SW480 (cell line): ENCODE data around the gene GAREM1.
"Not testable (repeated sequence)": the region's sequence is repeated elsewhere in the genome, so short reads cannot be mapped to it uniquely, and the experiment has no call there.

Experiments
- DNase-seq: peaks from one replicate; pipeline ENCODE4 v3.0.0-alpha.2; 2016; ENCODE audit warnings: low spot score

Gene GAREM1

GRCh38 chr18:32368170-32368569, 102.5 kb downstream of the GAREM1 start:
- DNase-seq, result no peak

GRCh38 chr18:32366586-32367538, 103.8 kb downstream of the GAREM1 start:
- DNase-seq, result no peak

DNA sequence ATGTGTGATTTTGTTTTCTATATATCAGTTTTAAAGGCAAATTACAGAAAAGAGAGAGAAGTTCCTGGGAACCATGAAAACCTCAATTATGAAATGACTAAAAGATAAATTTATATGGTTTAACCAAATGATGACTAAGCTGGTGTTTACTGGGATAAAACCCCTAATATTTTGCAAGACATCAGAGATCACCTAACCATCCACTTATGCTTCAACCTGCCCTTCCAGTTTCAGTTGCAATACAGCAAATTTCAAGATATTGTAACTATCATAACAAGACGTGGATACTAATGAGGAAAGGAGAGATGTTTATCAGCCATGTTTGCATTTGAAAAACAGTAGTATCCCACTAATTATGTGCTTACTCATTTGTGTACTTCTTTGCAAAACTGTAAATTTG, 108.2 kb downstream of the GAREM1 start:
- DNase-seq, result no peak

- DNase-seq, result no peak
Measured at GRCh38 chr18:32360682-32361345, 109.9 kb downstream of the GAREM1 start.

DNA sequence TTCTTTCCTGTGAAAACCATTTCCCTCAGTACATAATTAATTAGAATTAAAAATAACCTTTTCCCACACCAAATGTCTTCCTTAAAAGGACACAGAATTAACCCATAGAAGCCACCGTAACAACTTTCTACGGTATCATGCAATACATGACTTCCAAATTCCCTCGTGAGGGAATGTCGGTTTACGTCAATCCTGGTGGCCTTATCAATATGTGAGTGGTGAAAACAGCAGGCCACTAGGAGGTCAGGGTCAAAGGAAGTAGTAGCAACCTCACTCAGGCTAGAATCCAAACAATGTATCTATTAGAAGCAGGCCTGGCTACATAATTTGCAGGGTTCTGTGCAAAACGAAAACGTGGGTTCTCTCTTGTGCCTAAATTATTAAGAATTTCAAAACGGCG, 112.2 kb downstream of the GAREM1 start:
- DNase-seq, result no peak

- DNase-seq, result no peak
Measured at GRCh38 chr18:32358075-32358474, 112.6 kb downstream of the GAREM1 start.

- no peak for DNase-seq
Measured at GRCh38 chr18:32355896-32356295, 114.8 kb downstream of the GAREM1 start.

DNA sequence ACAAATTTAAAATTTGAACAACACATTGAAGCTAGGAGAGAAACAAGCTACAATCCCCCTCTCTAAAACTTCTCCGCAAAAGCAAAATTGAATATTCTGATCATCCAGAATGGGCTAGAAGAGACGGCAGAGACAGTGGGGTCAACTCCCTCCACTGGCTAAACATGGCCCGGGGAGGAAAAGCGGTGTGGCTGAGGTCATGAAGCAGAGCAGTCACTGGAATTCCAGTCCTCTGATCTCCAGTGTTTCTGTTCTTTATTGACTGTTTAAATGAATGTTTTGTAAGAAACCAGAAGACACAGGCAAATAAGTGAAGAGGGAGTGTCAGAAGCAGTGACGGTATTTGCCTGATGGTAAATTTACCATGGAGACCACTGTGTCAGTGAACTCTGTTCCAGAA, 116.2 kb downstream of the GAREM1 start:
- DNase-seq, result no peak

- DNase-seq, result no peak
Measured at GRCh38 chr18:32353257-32353656, 117.4 kb downstream of the GAREM1 start.

DNA sequence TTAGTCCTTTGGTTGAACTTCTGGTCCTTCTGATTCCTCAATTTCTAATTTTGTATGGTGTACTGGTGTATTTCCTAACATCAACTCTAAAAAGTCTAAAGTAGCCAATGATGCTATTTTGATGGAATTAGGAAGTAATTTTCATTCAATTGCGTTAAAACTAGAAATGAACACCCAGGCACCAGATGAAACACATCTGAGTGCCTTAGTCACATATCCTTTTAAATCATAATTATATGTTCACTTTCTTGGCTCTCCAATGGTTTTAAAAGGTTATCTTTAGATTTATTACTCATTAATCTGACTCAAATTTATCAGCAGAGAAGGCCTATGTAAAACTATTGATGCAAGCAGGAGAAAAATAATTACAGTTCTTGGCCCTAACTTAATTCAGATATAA, 119.7 kb downstream of the GAREM1 start:
- DNase-seq, result no peak

- DNase-seq, result peak; percentile 2
Measured at GRCh38 chr18:32349728-32350395, 120.8 kb downstream of the GAREM1 start.

GRCh38 chr18:32346671-32347070, 124.0 kb downstream of the GAREM1 start:
- DNase-seq, result no peak

GRCh38 chr18:32343634-32344033, 127.0 kb downstream of the GAREM1 start:
- no peak for DNase-seq

- not testable (repeated sequence) for DNase-seq
Measured at GRCh38 chr18:32341112-32341511, 129.6 kb downstream of the GAREM1 start.

DNA sequence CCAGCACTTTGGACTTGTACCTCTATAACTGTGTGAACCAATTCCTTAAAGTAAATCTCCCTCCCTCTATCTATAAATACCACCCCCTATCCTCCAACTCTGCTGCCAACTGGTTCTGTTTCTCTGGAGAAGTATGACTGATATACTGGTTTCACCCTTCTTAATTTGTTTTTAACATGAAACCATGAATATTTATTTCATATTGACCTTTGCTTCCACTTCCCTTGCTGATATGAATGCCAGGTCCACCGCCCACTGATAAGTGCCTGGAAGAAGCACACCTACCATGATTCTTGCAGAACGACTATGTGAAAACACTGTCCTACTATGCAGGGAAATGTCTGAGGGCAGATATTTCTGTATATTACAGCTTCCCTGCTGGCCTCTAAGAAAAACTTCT, 131.6 kb downstream of the GAREM1 start:
- no peak for DNase-seq

DNA sequence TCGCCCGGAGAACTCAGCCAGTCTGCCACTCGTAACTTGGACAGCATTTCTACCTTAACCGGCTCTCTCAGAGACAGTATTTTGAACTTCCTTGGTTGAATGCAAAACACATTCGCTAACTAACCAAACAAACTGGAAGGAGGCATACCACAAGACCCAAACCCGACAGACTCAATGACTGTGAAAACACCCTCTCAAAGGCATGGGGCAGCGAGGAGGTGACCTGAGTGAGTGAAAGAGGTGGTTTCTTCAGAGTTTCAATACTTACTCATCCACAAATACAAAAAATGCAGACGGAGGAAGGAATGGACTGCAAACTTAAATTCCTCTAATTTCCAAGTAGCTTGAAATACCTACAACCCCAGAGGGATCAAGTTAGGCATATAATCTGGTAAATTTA, 132.9 kb downstream of the GAREM1 start:
- DNase-seq, result no peak

GRCh38 chr18:32337347-32337746, 133.3 kb downstream of the GAREM1 start:
- no peak for DNase-seq

- no peak for DNase-seq
Measured at GRCh38 chr18:32335228-32335627, 135.5 kb downstream of the GAREM1 start.

DNA sequence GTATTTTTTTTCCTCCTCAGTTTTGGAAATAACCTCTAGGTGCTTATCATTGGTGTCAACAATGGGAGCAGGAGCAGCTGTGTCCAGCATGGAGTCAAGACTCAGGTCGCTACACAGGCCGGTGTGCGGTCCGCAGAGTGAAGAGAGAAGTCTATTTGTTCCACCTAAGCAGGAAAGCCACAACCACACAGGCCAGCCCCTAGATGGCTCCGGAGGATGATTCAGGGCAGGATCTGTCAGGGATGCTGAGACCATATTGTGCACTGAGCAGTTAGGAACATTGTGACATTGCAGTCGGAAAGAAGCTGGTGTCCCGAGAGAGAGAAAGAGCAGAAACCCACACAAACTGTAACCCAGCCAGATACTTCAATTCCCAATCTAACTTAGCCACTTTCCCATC, 136.9 kb downstream of the GAREM1 start:
- DNase-seq, result no peak

DNA sequence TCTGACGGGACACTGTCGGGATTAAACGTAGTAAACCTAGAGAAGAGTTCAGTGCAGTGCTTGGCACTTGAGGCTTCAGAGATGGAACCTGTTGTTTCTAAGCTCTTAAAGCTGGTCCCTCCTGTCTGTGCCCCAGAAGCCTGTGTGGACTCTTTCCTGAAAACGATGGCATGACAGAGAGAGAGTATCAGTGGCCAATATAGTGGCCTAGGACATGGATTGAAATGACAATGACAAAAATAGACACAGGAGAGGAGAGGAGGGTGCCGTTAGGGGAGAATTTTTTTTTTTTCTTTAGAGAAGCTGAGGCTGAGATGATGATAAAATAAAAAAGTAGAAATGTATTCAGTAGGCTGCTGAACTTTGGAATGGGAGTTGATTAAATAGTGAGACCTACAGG, 138.0 kb downstream of the GAREM1 start:
- no peak for DNase-seq

DNA sequence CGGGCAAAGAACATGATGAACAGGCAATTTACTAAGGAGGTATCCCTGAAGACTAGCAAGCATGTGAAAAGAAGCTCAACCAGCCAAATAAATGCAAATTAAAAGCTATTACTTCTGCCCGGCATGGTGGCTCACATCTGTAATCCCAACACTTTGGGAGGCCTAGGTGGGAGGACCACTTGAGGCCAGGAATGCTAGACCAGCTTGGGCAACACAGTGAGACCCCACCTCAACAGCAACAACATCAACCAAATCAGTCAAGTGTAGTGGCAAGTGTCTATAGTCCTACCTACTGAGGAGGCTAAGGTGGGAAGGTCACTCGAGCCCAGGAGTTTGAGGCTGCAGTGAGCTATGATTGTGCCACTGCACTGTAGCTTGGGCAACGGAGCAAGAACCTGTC, 141.7 kb downstream of the GAREM1 start:
- DNase-seq, result no peak

DNA sequence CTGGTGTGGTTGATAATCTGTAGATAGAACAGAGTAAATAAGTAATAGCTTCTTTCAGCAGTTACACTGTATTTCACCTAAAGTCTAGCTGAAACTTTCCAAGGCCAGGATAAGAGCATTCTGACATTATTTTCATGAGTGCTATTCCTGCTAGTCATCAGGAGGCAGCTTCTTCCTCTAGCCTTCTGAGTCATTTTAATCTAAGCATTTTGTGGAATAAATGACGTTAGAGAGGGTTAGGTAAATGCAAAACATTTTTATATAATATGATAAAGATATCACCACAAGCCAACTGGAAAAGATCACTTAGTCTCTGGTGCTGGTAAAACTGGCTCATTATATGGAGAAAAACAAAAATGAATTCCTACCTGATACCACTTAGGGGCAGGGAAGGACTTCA, 142.3 kb downstream of the GAREM1 start:
- DNase-seq, result no peak
